K562 (cell line): ENCODE results near the gene DPH2. TPM values are rescaled to one million over a fixed set of nuclear protein-coding genes. Genes with fewer than 3 reads are reported as not detected.
A peak's percentile ranks its signal among the peaks of the same experiment; 100 is the strongest.

Experiments used
- ATAC-seq: fragments of 200-7000 bp; cut with Tn5 transposase; 3 replicates; pipeline ENCODE4 v1.9.1; 2020; ENCODE audit warnings: moderate library complexity
- BruUV-seq: library from RNA; stranded (reverse); fragments of 400-500 nt; replicated peaks from 2 replicates; lab custom pipeline; 2021; lab: Mats Ljungman, UMichigan
- CTCF ChIA-PET: fragments of 300-600 bp; formaldehyde crosslinking; extraction: SDS; loops from one replicate; lab custom pipeline; 2021; ENCODE audit warnings: low intra/inter-chr PET ratio; lab: Yijun Ruan, JAX
- POLR2A ChIA-PET: fragments of 300-600, 350-650 bp; sonication (Branson Sonifier 250); formaldehyde crosslinking; extraction: SDS; loops from one replicate; lab custom pipeline; 2021; ENCODE audit warnings: antibody characterized with exemption, inconsistent platforms; lab: Yijun Ruan, JAX
- DNase-seq, 4 experiments: peaks; one replicate each; pipeline versions ENCODE4 v3.0.0 to v3.0.0-alpha.2; 2011 to 2018; ENCODE audit warnings: low spot score in 3 of 4, mixed read lengths in 3 of 4; ENCODE audit errors: extremely low read depth in 1 of 4
- FAIRE-seq: peaks from 2 replicates; lab custom pipeline; 2011; peaks lifted over from hg19 to GRCh38; lab: Jason Lieb, UNC
- H2AFZ ChIP-seq: 2 replicates; pipeline ENCODE4 v1.6.0; 2011; ENCODE audit warnings: low read depth, low read length, control low read depth, inconsistent platforms
- H3K27ac ChIP-seq: fragments of 200-600 bp; 3 replicates; pipeline ENCODE4 v1.8.0; 2011; ENCODE audit warnings: low read depth, mild to moderate bottlenecking, control low read depth, inconsistent platforms, low read length, moderate library complexity, mixed read lengths; ENCODE audit errors: extremely low read depth
- H3K27me3 ChIP-seq, 2 experiments: fragments of 300-600 bp in 1 of 2; 2 replicates in 1 of 2; 3 replicates in 1 of 2; pipeline versions ENCODE4 v1.6.0 to v1.8.0; 2011; ENCODE audit warnings: inconsistent platforms in 2 of 2, low read length in 2 of 2, mild to moderate bottlenecking in 1 of 2, mixed read lengths in 1 of 2, moderate library complexity in 1 of 2; ENCODE audit not compliant: control insufficient read depth in 2 of 2, insufficient read depth in 2 of 2
- H3K36me3 ChIP-seq: fragments of 300-600 bp; 3 replicates; pipeline ENCODE4 v1.8.0; 2011; ENCODE audit warnings: mild to moderate bottlenecking, low read length, inconsistent platforms; ENCODE audit not compliant: control insufficient read depth, insufficient read depth
- H3K4me1 ChIP-seq, 2 experiments: fragments of 200-600 bp in 1 of 2; replicated peaks in 1 of 2; 2 replicates in 1 of 2; 3 replicates in 1 of 2; pipeline versions ENCODE4 v1.5.1 to v1.8.0; 2011; ENCODE audit warnings: inconsistent platforms in 2 of 2, low read length in 2 of 2, mild to moderate bottlenecking in 1 of 2, mixed read lengths in 1 of 2, moderate library complexity in 1 of 2; ENCODE audit not compliant: control insufficient read depth in 2 of 2, insufficient read depth in 2 of 2
- H3K4me2 ChIP-seq: 2 replicates; pipeline ENCODE4 v1.6.1; 2011; ENCODE audit warnings: low read length, control low read depth, inconsistent platforms, mixed read lengths; ENCODE audit not compliant: insufficient read depth
- H3K4me3 ChIP-seq: fragments of 200-600 bp; sonication (generic), shearing (Covaris generic); 2 replicates; pipeline ENCODE4 v1.5.1; 2016; ENCODE audit warnings: control low read depth, inconsistent platforms
- H3K79me2 ChIP-seq: fragments of 200-600 bp; 3 replicates; pipeline ENCODE4 v1.8.0; 2011; ENCODE audit warnings: low read length, inconsistent platforms; ENCODE audit not compliant: control insufficient read depth, insufficient read depth
- H3K9ac ChIP-seq, 2 experiments: 2 replicates each; pipeline versions ENCODE4 v1.6.0 to v1.6.1; 2011; ENCODE audit warnings: low read depth in 2 of 2, low read length in 2 of 2, control low read depth in 1 of 2, inconsistent platforms in 1 of 2, mild to moderate bottlenecking in 1 of 2, mixed read lengths in 1 of 2; ENCODE audit not compliant: insufficient read depth in 1 of 2
- H3K9me1 ChIP-seq: one replicate; pipeline ENCODE4 v1.6.0; 2011; ENCODE audit warnings: inconsistent platforms, mild to moderate bottlenecking, low read length, moderate library complexity; ENCODE audit not compliant: control insufficient read depth, insufficient read depth
- H3K9me3 ChIP-seq: replicated peaks from 2 replicates; pipeline ENCODE4 v1.5.1; 2011; ENCODE audit warnings: low read depth, low read length, inconsistent platforms; ENCODE audit not compliant: control insufficient read depth, insufficient read depth
- H4K20me1 ChIP-seq: replicated peaks from 2 replicates; pipeline ENCODE4 v1.6.1; 2011; ENCODE audit warnings: low read length, inconsistent platforms, mixed read lengths; ENCODE audit not compliant: control insufficient read depth, insufficient read depth
- ARID3A ChIP-seq: IDR thresholded peaks from 2 replicates; pipeline ENCODE4 v1.6.1; 2012; ENCODE audit warnings: low read depth, low read length, improper control_type of control experiment, borderline replicate concordance
- CBX1 ChIP-seq: sonication (generic); IDR thresholded peaks from 2 replicates; pipeline ENCODE4 v1.6.1; 2016; ENCODE audit warnings: antibody characterized with exemption, low read depth, mild to moderate bottlenecking
- CTBP1 ChIP-seq: fragments of 450-650 bp; IDR thresholded peaks from 2 replicates; pipeline ENCODE4 v1.6.1; 2016; ENCODE audit warnings: borderline replicate concordance
- GTF2B ChIP-seq: IDR thresholded peaks from 2 replicates; pipeline ENCODE4 v1.6.1; 2011; ENCODE audit not compliant: insufficient read length; ENCODE audit errors: extremely low read depth
- MTA2 ChIP-seq: fragments of 450-650 bp; IDR thresholded peaks from 2 replicates; pipeline ENCODE4 v1.6.1; 2016; ENCODE audit warnings: low read depth
- POLR2B ChIP-seq: fragments of 450-650 bp; IDR thresholded peaks from 2 replicates; pipeline ENCODE4 v1.6.1; 2018; ENCODE audit warnings: low read depth; ENCODE audit not compliant: partially characterized antibody
- POLR2G ChIP-seq: fragments of 200-400 bp; formaldehyde crosslinking; IDR thresholded peaks from 2 replicates; pipeline ENCODE4 v1.6.1; 2017; ENCODE audit warnings: low read depth, mild to moderate bottlenecking, antibody characterized with exemption, low read length, moderate library complexity
- ZBTB33 ChIP-seq: sonication (generic); formaldehyde crosslinking; IDR thresholded peaks from 2 replicates; pipeline ENCODE4 v1.8.1; 2023; ENCODE audit warnings: mild to moderate bottlenecking, missing genetic modification reagents
- ZNF12 ChIP-seq: sonication (generic); formaldehyde crosslinking; IDR thresholded peaks from 2 replicates; pipeline ENCODE4 v1.4.0; 2020; ENCODE audit warnings: mild to moderate bottlenecking, missing genetic modification reagents
- ZNF644 ChIP-seq: fragments of 200-800 bp; sonication (Bioruptor generic); IDR thresholded peaks from 2 replicates; pipeline ENCODE4 v1.6.1; 2016; ENCODE audit warnings: low read depth, missing genetic modification characterization, missing compliant biosample characterization
- WGBS: fragments of 100-300 bp; shearing (Covaris generic); methylation state at CpG from one replicate; pipeline ENCODE4 v1.1.6; 2016; ENCODE audit warnings: low coverage, mixed read lengths; ENCODE audit not compliant: insufficient coverage; ENCODE audit errors: missing lambda C conversion rate; 5-methylcytosine and 5-hydroxymethylcytosine counted together
- in situ Hi-C: fragments of 300-500 bp; cut with MboI; formaldehyde crosslinking; loops from 4 replicates; pipeline ENCODE4 v1.15.0; 2018; ENCODE audit warnings: inconsistent platforms, mixed read lengths
- intact Hi-C: fragments of 100-400 bp; cut with micrococcal nuclease; formaldehyde crosslinking; loops from 2 replicates; pipeline ENCODE4 v1.14.2; 2022
- polyA plus RNA-seq, 8 experiments: library from polyadenylated mRNA; depleted of rRNA in 4 of 8; stranded (reverse) in 5 of 8; unstranded in 3 of 8; fragments of >200 nt; fragmentation: Nextera tagmentation in 2 of 8; fragmentation: Illumina TruSeq in 1 of 8; extraction: Ambion mirVana in 2 of 8; extraction: Trizol in 1 of 8; gene quantifications; 2 replicates each; pipeline versions ENCODE4 v1.2.1 to v1.2.3, GENCODE V29; 2011 to 2014; ENCODE audit warnings: inconsistent platforms in 1 of 8, missing spikeins in 1 of 8
- total RNA-seq, 7 experiments: library from RNA; depleted of rRNA in 6 of 7; stranded (reverse); fragments of >200 nt in 6 of 7; fragmentation: Illumina TruSeq in 2 of 7; extraction: Trizol in 2 of 7; gene quantifications; 2 replicates each; pipeline versions ENCODE4 v1.2.1 to v1.2.3, GENCODE V29; 2011 to 2021; ENCODE audit warnings: low replicate concordance in 1 of 7

Gene DPH2
- total and polyA plus RNA-seq, 9 of the 15 experiments (the other 6 are each of a cell fraction or from before 2014, with no cell fraction given), result 17.9 to 94.1 (median 68.1) TPM

GRCh38 chr1:43936431-43937151, 33.2 kb upstream of the DPH2 start:
- in situ Hi-C loops, result loop anchor here (5.0 to 10.0 kb wide), 2 partner anchors 409 to 702 kb away; no protein-coding TSS in a partner anchor
- H3K27me3 ChIP-seq, result no peaks in the 10 kb centered on the region
- intact Hi-C loops, result no loop called here
- ATAC-seq (no peak), DNase-seq (no peak), FAIRE-seq (no peak)
- peaks cover 4% of the 10 kb centered on the region; the same call in 2 of the 3 replicates for H3K36me3 ChIP-seq
- H3K4me1 ChIP-seq, result peaks cover 12 to 27% of the 10 kb centered on the region in 2 experiments; a peak in 4 of 5 replicates
- no peak overlapping the region for H3K4me3 ChIP-seq
- no peak overlapping the region for H2AFZ ChIP-seq
- H4K20me1 ChIP-seq, result 0 out of 2 replicates have a peak, but pooled peaks cover 3% of the 10 kb centered on the region
- 92% methylated on average over 28 of the region's 56 CpGs for WGBS
- H3K9me1 ChIP-seq, result peaks cover 9% of the 10 kb centered on the region
- no peaks in the 10 kb centered on the region for H3K9me3 ChIP-seq
- H3K4me2 ChIP-seq, result no peak overlapping the region
- peak overlapping the region in 1 of 2 experiments; percentile 38; a peak in 1 of 4 replicates for H3K9ac ChIP-seq
- no TSS peak for BruUV-seq
- ChIA-PET POLR2A (interaction anchor here (0.6 kb wide), 2 partner anchors 158 to 460 kb away, joined by 3 read pairs; no protein-coding TSS in a partner anchor), CTCF (interaction anchor here (0.8 kb wide), 1 partner anchor 173 kb away, joined by 4 read pairs; no protein-coding TSS in a partner anchor)
- TF ChIP-seq POLR2B, result no peak
- no peak for TF ChIP-seq GTF2B
- TF ChIP-seq ZBTB33 (CRISPR knock-in tag), result peak; percentile 89
- TF ChIP-seq MTA2, result no peak
- no peak for TF ChIP-seq ZNF12 (CRISPR knock-in tag)
- peak; percentile 56; the same call in 1 of the 2 replicates for TF ChIP-seq POLR2G
- no peak for TF ChIP-seq ARID3A
- no peak for TF ChIP-seq ZNF644 (tag)
- TF ChIP-seq CBX1, result no peak
- TF ChIP-seq CTBP1, result no peak
- H3K79me2 ChIP-seq, result no peaks in the 10 kb centered on the region
- H3K27ac ChIP-seq, result no peak overlapping the region
